Astrocyte of the spinal cord (primary cell): Measurements from ENCODE around the gene LHFPL3.

Source experiments
- DNase-seq: peaks from one replicate; pipeline ENCODE4 v3.0.0; 2011; ENCODE audit warnings: low read depth, low spot score
- H3K4me3 ChIP-seq: 2 replicates; pipeline ENCODE4 v1.5.1; 2011; ENCODE audit warnings: low read depth, mild to moderate bottlenecking, low read length, moderate library complexity
- CTCF ChIP-seq: IDR thresholded peaks from 2 replicates; pipeline ENCODE4 v1.5.1; 2012; ENCODE audit warnings: low read depth, mild to moderate bottlenecking, low read length, inconsistent platforms
- in situ Hi-C: cut with HindIII; loops from 2 replicates; pipeline ENCODE4 v1.10.0; 2017; ENCODE audit warnings: low sequenced_read_pairs

Gene LHFPL3

DNA sequence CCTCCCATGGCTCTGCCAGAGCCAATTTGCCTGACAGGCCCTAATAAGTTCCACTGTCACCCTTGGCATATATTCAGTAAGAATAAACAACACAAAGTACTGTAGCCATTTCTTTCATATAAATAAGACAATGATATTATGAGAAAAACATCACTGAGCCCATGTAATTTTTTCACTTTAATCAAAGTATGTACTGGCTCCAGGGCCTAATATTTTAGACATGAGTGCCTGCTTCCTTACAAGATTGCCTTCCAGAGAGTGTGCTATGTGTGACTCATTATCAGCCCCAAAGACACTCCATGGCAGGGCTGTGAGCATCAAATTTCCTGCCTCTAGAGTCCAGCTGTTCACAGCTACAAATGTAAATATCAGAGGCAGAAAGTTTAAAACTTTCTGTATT, 297.6 kb downstream of the LHFPL3 start:
- in situ Hi-C loops, result no loop called here
- TF ChIP-seq CTCF, result no peak
- no peak for DNase-seq
- H3K4me3 ChIP-seq, result no peak overlapping the region

- no peak overlapping the region for H3K4me3 ChIP-seq
- in situ Hi-C loops, result no loop called here
- DNase-seq, result peak; percentile 31
- no peak for TF ChIP-seq CTCF
Observed at GRCh38 chr7:104627516-104627915, 299.1 kb downstream of the LHFPL3 start.

- no peak for TF ChIP-seq CTCF
- no peak for DNase-seq
- no peak overlapping the region for H3K4me3 ChIP-seq
- in situ Hi-C loops, result no loop called here
Observed at GRCh38 chr7:104628017-104628416, 299.6 kb downstream of the LHFPL3 start.

DNA sequence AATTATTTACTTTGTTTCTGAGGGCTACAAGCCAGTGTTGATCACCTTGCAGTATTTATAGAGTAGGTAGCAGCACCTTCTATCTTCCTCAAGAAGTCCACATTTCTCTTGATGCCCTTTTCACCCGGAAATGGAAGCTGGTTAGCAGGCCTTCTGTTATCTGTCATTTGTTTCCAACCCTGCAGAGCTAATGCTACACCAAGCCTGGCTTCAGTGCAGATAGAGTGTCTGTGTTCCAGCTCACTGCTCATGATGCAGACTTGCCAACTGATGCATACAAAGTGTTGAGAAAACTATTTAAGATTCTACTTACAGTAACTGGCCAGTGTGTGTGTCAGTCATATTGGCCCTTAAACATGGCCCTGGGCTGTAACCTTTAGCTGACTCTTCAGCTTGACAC, 301.0 kb downstream of the LHFPL3 start:
- TF ChIP-seq CTCF, result no peak
- in situ Hi-C loops, result no loop called here
- H3K4me3 ChIP-seq, result no peak overlapping the region
- no peak for DNase-seq

GRCh38 chr7:104640506-104640905, 312.1 kb downstream of the LHFPL3 start:
- no peak for DNase-seq
- no peak for TF ChIP-seq CTCF
- in situ Hi-C loops, result no loop called here
- H3K4me3 ChIP-seq, result no peak overlapping the region

DNA sequence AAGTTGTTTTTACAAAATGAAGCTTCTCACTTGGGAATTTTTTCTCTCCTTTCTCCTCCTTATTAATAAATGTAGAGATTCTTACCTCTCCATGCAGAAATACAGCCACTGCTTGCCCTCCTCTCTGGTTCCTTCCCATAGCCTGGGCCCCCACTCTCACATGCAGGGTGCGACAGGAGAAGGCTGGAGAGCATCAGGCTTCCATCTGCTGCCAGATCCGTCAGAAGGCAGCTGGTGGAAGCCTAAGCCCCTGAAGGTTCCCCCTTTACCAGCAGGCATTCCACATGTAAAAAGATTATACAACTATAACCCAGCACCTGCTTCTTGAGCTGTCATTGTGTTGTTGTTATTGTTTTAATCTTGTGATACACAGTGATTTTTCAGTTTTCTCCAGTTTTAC, 314.2 kb downstream of the LHFPL3 start:
- no peak for DNase-seq
- H3K4me3 ChIP-seq, result no peak overlapping the region
- TF ChIP-seq CTCF, result no peak
- in situ Hi-C loops, result no loop called here
